HPDE6-E6E7 (cell line): ENCODE results near the gene SMYD3.

Source experiments
- DNase-seq: peaks from one replicate; pipeline ENCODE4 v3.0.0; 2011; ENCODE audit warnings: missing footprints; ENCODE audit errors: extremely low spot score

Gene SMYD3

DNA sequence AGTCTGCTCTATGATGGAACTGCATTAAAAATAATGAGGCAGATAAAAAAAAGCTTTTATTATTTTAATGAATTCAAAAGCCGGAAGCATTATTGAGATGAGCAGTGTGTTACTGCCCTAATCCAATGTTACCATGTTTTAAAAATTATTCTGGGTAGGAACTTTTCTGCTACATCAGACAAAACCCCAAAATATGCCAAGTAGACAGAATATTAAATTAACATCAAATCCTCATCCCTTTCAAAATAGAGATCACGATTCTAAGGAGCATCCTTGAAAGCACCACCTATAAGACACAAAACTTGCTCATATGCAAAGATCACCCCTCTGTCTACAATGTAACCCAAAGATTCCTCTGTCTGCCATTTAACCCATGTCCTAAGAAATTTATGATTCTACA, 357.5 kb downstream of the SMYD3 start:
- no peak for DNase-seq

DNA sequence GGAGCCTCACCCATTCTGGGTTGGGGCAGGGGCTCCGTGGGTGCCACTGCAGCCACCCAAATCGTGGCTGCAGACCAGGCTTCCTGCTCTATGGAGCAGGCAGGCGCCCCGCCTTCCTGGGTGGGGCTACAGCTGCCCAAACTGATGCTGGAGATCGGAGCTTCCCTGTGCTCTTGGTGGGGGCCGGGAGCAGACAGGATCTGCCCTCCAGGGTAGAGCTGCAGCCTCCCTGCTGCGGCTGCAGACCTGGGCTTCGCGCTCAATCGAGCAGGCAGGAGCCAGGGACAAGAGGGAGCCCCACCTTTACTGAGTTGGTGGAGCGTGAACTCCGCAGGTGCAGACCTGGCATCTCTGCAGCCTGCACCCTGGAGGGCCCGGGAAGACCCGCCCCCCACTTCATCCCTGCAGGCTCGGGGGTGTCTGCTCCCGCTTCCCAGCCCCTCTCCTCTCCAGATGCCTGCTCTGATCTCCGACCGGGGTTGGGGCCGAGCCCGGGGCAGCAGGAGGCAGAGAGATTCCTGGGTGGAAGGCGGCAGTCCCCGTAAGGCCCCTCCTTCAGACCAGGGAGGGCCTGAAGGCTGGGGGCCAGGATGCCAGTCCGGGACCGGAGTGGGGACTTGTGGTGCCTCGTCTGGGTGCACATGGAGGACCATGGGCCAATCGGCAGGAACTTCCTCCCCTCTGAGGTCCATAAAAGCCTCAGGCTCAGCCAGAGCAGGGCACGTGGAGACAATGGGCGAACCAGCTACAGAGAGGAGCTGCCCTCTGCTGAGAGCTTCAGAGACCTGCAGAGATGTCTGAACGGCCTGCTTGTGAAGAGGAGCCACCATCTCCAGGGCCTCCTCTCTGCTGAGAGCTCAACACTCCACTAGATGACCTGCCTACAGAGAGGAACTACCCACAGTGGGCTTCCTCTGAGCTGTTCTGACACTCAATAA, 359.3 kb downstream of the SMYD3 start:
- no peak for DNase-seq

DNA sequence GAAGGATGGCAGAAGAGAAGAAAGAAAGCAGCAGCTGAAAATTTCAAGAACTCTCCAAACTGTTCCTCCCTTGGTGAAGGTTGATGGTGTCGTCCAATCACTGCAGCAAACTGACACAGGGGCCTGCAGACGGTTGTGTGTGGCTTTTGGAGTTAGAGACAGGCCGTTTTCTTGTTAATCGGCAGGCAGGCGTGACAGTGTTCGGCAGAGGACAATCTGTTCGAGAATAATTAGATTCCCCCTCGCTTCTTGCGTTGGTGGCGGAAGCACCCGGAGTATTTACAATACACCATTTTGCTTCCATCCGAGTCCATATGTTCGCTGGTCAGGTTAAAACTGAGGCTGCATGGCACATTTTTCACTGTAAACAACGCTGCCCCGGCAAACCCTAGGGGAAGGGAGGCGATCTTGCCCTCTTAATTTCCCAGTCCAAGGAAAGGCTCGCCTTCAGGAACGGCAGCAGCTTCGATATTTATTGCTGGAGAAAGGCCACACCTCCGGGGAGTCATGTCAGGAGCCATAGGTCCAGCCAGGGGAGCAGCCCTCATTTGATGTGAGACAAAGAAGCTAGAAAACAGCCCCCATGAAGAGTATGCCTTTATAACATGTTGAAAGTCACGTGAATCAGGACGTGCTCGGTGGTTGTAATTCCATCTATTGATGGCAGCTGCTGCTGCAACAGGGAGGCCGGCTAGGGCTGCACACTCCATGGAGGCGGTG, 360.1 kb downstream of the SMYD3 start:
- DNase-seq, result no peak

DNA sequence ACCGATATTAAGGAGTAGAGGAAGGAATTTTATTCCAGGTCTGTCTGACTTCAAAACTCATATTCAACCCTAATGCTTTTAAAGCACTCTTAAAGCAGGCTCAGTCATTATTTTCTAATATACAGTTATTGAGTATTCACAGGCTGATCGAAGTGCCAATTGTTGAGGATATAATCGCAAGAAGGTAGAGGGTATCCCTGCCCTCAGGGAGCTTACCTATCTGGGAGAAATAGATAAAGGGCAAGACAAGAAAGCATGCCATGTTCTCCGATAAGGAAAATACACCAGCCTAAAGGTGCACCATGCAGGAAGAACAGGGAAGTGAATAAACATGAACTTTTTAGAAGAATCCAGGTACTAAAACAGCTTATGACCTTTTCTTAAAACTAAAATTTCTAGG, 361.2 kb downstream of the SMYD3 start:
- no peak for DNase-seq

DNA sequence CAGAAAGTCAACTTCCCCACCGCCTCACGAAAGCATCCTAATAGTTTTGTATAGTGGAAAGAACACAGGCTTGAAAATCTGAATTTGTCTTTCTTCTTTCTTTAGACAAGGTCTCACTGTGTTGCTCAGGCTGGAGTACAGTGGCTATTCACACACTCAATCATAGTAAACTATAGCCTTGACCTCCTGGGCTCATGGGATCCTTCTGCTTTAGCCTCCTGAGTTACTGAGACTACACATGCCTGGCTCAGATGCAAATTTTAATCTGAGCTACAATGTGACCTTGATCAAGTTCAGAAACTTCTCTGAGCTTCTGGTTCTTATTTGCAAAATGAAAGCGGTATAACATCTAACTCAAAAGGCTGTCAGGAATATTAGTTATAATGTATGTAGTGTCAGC, 362.1 kb downstream of the SMYD3 start:
- DNase-seq, result no peak

DNA sequence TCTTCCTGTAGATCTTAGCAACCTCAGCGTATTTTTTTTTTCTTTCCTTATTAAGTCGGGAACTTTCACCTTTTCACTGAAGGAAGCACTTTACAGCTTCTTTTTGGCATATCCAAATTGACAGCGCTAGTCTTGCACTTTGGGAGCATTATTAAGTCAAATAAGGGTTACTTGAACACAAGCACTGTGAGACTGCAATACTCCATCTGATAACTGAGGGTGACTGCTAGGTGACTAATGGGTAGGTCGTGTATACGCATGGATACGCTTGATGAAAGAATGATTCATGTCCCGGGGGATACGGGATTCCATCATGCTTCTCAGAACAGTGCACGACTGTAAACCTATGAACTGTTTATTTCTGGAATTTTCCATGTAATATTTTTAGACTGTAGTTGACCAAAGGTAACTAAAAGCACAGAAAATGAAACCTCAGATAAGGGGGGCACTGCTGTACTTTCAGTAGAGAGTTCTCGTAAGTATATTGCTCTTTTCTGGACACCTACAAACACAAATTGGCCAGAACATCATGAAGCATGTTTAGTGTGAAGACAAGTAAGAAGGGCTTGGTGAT, 364.7 kb downstream of the SMYD3 start:
- peak; percentile 77 for DNase-seq

DNA sequence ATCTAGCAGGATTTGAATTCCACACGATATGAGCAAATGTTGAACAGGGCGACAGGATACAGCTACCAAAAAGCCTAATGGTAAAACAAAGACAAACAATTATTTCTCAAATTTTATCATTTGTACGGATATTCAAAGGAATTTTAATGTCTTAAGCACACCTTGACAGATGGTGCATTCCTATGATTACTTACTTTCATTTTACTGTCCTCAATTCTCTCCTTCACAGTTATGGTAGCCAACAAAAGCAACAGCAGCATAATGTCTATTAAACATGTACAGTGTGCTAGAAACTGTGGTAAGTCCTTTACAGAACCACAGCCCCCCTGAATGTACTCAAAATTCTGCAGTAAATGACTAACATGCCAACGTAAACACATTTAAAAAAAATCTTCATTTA, 365.8 kb downstream of the SMYD3 start:
- no peak for DNase-seq

DNA sequence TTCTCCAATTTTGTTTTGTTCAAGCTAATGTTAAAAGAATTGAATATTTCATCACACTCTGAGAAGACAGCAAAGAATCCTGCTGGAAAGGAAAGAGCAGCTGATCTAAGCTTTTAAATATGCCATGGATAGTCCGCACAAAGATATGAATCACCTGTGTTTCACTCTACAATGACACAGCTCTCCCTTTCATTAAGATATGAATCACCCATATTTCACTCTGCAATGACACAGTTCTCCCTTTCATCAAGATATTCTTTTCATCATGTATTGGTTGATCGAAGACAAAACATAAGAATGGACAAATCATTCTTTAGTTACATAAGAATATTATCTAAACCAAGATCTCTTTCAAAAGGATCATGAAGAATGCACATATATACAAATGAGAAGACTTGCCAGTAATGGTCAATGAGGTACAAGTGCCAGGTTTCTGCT, 367.3 kb downstream of the SMYD3 start:
- peak; percentile 88 for DNase-seq

DNA sequence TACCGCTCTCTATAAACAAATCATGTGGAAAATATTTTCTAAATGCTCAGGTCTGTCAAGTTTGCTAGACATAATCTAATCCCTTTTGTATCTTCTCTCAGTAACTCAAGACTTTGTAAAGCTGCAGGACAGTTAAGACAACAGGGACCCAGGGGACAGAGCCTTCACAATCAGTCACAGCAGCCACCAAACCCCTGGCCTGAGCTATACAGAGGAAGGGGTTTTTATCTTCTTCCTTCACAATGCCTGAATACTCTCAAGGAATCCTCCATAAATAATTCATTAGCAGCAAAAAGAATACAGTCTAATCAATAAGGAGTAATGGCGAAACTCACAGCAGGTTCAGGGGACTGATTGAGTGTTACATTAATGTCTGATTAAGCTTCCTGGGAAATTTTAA, 368.3 kb downstream of the SMYD3 start:
- DNase-seq, result no peak

DNA sequence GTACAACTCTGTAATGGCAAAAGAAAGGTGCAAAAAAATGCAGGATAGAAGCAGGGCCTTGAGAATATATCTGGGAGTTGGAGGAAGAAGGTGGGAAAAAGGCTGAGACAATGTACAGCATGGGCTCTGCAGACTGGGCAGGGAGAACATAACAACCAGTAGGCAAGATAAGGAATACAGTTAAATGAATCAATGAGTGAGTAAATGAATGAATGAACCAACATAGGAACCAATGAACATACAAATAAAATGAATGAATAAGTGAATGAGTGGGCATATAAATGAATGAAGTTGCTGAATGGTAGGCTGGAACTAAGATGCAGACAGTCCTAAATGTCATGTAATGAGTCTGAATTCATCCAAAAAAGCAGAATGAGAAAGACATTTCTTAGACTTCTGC, 370.6 kb downstream of the SMYD3 start:
- no peak for DNase-seq

DNA sequence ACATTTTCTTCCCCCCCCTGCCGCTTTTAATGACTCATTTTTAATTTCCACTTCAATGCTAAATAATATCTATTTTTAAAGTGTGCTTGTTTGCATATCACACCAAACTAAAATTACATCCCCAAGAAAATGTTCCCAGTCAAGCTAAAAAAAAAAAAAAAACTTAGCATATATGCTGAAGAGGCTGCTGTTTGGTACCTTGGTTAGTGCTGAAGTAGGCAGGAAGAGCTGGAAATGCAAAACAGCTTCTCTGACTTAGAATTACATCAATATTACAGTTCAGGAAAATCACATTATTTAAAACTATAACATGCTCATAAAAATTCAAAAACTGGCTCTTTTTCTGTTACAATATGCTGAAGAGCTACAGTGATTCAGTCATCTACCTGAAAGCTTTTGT, 372.3 kb downstream of the SMYD3 start:
- DNase-seq, result no peak

DNA sequence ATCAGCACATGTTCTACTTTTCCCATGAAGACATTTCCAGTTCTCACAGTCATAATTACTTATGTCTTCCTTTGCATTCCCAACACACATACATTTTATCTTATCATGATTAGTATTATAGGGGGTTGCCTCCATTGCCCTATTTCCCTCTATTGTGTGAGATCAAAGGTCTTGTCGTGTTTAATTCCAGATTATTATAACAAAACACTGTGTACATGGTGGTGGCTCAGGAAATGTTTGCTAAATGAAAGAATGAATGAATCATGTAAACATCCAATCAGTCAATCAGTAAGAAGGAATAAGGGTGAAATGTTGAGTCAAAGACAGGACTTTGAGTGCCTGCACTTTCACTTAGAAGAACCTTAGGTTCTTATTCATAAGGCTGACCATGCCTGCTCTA, 376.0 kb downstream of the SMYD3 start:
- DNase-seq, result no peak

DNA sequence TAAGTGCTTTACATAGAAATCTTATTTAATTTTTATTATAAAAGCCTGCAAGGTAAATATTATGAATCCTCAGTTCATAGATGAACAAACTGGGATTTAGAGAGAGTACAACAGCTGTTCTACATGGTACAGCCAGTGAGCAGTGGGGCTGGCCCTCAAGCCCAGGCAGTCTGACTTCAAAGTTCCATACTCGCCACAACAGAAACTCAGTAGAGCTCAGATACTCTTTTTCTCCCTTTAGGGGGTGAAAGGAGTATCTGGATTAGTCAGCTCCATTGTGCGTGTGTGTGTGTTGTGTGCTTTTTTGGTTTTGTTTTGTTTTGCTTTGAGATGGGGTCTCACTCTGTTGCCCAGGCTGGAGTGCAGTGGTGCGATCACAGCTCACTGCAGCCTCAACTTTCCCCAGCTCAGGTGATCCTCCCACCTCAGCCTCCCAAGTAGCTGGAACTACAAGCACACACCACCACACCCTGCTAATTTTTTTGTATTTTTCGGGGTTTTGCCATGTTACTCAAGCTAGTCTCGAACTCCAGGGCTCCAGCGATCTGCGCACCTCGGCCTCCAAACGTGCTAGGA, 378.5 kb downstream of the SMYD3 start:
- no peak for DNase-seq

DNA sequence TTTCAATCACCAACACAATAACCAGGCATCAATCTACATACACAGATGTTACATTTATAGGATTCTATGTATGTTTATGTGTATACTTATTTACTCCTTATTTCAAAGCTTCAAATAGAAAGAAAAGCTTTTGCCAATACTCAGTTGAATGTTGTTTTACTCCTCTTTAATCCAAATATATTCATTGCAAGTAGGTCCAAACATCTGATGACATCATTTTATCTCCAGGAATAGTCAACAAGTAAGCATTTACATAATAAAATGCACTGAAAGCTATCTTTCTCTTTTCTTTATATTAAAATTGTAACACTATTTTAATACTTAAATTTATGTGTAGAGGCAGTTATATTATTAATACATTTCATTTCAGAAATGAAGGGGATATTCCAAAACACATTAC, 380.5 kb downstream of the SMYD3 start:
- no peak for DNase-seq

DNA sequence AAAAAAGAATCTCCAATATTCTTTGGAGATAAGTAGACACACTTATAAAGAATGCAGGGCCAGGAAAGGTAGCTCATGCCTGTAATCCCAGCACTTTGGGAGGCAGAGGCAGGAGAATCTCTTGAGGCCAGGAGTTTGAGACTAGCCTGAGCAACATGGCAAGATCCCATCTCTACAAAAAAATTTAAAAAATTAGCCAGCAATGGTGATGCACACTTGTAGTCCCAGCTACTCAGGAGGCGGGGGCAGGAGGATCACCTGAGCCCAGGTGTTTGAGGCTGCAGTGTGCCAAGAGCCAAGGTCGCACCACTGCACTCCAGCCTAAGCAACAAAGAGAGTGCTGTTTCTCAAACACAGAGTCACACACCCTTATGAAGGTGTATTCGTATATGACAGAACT, 385.0 kb downstream of the SMYD3 start:
- no peak for DNase-seq

DNA sequence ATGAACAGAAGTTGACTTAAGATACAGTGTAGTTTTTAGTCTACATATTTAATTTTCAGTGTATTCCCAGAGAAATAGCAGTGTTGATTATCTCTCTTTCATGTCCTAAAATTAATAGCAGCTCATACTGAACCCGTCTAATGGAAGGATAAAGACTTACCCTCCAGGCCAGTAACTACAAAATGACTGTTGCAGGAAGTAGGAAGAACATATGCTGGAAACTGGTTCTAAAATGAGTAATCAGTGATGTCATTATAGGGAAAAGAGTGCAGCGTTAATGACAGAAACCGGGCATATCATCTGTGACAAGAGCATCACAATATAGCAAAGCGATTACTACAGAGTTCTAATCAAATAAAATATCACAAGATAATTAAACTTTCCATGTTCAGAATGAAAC, 385.5 kb downstream of the SMYD3 start:
- DNase-seq, result no peak

DNA sequence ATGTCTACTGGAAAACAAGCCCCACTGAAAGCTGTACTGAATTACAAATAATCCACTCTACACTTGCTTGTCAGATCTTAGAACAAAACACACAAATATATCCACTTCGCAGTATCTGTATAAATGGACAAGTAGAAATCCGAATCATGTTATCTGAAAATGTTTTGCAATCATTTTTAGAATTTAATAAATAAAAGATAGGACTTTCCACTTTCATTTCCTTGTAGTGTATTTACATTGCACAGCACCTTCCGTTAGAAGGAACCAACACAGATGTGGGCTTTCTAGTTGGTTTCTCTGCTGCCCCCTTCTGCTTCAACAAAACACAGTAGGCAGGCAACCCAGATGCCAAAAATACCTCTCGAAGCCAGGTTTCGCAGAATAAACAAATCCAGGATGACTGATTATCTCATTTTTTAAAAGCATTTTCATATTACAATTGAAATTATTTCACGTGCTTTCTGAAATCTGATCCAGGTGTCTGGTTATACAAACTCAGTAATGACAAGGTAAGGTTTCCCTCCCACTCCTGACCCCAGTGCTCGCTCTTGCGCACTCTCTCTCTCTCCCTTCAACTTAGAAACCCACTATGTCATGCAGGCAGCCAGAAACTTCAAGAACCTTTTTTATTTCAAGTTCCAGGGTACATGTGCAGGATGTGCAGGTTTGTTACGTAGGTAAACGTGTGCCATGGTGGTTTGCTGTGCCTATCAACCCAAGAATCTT, 389.9 kb downstream of the SMYD3 start:
- no peak for DNase-seq

DNA sequence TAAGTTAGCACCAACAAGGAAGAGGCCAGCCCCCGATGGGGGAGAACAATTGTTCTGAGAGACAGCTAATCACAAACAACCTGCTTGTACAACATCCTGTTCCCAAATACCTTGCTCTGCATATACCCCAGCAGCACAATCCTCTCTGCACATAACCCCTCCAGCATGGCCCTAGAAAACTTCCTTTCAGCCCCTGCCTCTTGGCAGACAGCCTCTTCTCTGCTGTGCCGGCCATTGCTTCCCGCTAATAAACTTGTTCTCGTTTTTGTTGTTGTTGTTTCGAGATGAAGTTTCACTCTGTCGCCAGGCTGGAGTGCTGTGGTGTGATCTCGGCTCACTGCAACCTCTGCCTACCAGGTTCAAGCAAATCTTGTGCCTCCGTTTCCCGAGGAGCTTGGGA, 392.7 kb downstream of the SMYD3 start:
- no peak for DNase-seq

DNA sequence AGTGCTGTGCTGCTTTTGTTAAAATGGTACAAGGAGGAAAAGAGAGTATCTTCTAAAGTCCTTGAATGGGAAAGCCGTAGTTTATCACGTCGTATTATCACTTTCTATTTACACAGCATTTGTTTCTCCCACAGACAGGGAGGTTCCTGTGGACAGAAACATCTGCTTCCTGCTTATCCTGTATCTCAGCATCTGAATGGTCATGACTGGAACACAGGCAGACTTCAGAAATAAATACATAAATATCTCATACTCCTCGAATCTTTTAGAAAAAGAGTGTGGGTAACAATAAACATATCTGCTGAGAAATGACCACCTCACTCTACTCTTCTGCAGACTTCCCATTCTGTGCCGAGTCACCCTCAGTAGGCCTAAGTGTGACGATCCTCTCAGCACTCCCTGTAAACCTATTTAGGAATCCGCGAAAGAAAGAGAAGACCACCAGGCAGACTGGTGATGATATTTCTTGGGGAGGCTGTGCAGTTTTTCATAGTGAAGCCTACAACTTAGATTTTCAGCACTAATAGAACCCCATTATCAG, 393.5 kb downstream of the SMYD3 start:
- DNase-seq, result no peak

DNA sequence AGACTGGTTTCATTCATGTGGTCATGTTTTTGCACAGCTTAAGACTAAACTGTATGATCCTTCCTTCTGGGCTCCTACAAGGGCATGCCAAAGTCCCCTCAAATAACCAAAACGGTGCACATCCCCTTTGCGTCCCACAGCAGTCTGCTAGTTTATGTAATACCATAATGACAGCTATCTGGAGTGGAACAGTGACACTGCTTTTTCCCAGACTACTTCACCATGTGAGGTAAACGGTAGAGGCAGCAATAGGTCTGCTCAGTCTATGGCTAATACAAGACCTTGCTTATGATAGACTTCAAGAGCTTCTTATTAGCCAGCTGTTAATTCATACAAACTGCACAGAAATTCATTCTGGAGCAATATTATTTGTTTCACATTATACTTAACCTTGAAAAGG, 395.5 kb downstream of the SMYD3 start:
- no peak for DNase-seq
